ENCODE measurements around the gene NOTCH1. TPM values are rescaled to one million over a fixed set of nuclear protein-coding genes. Genes with fewer than 3 reads are reported as not detected.

The NOTCH1 gene
- total RNA-seq, 2 experiments from 2014 or later, result 17.6 to 17.9 TPM

- ChIA-PET POLR2A (no interaction called here), CTCF (ENCODE audit: unreplicated experiment) (no interaction called here)
- no peaks in the 10 kb centered on the region for H4K20me1 ChIP-seq (ENCODE audit: insufficient read depth, low read length)
- no peaks in the 10 kb centered on the region for H3K36me3 ChIP-seq (ENCODE audit: insufficient read depth, low read length)
- no peaks in the 10 kb centered on the region for H3K79me2 ChIP-seq (ENCODE audit: insufficient read depth, low read depth, low read length)
- no peak for TF ChIP-seq CTCF (conservative IDR thresholded peaks at IDR 0.05; ENCODE audit: low read length)
- TF ChIP-seq EZH2phosphoT487 (IDR thresholded peaks at IDR 0.05; ENCODE audit: borderline replicate concordance, low read depth, low read length), result no peak
- peaks cover 22% of the 10 kb centered on the region for H3K4me1 ChIP-seq (ENCODE audit: insufficient read depth, low read length, poor library complexity, severe bottlenecking)
- no TSS peak for BruUV-seq (replicated peaks)
- no peak overlapping the region for H3K4me2 ChIP-seq (ENCODE audit: low read length)
- no peak overlapping the region for H2AFZ ChIP-seq (ENCODE audit: low read length)
- no peaks in the 10 kb centered on the region for H3K9me2 ChIP-seq (ENCODE audit: insufficient read depth, low read length)
- intact Hi-C loops (cut with micrococcal nuclease; ENCODE audit: unreplicated experiment), result no loop called here
- peaks cover 10% of the 10 kb centered on the region for H3K9me3 ChIP-seq (ENCODE audit: low read length)
- DNase-seq (ENCODE audit: low spot score), result no peak
- H3K4me3 ChIP-seq (ENCODE audit: low read depth, low read length, poor library complexity, severe bottlenecking), result no peak overlapping the region
- no peak overlapping the region for H3K27ac ChIP-seq (ENCODE audit: low read depth, low read length, poor library complexity, severe bottlenecking)
These were observed 40.6 kb upstream of the NOTCH1 start for GRCh38 chr9:136586391-136586953.

GRCh38 chr9:136585531-136586120, 39.8 kb upstream of the NOTCH1 start:
- intact Hi-C loops (cut with micrococcal nuclease; ENCODE audit: unreplicated experiment), result no loop called here
- ChIA-PET POLR2A (no interaction called here), CTCF (ENCODE audit: unreplicated experiment) (no interaction called here)
- Histone ChIP-seq H3K4me2 (ENCODE audit: low read length) (no peak overlapping the region), H3K36me3 (ENCODE audit: insufficient read depth, low read length) (no peaks in the 10 kb centered on the region), H3K79me2 (ENCODE audit: insufficient read depth, low read depth, low read length) (no peaks in the 10 kb centered on the region), H2AFZ (ENCODE audit: low read length) (no peak overlapping the region), H3K27ac (ENCODE audit: low read depth, low read length, poor library complexity, severe bottlenecking) (no peak overlapping the region), H3K9me3 (ENCODE audit: low read length) (peaks cover 13% of the 10 kb centered on the region), H3K4me3 (ENCODE audit: low read depth, low read length, poor library complexity, severe bottlenecking) (no peak overlapping the region), H3K4me1 (ENCODE audit: insufficient read depth, low read length, poor library complexity, severe bottlenecking) (peaks cover 22% of the 10 kb centered on the region), H4K20me1 (ENCODE audit: insufficient read depth, low read length) (no peaks in the 10 kb centered on the region), H3K9me2 (ENCODE audit: insufficient read depth, low read length) (no peaks in the 10 kb centered on the region)
- DNase-seq (ENCODE audit: low spot score), result no peak
- no TSS peak for BruUV-seq (replicated peaks)
- TF ChIP-seq CTCF (conservative IDR thresholded peaks at IDR 0.05; ENCODE audit: low read length) (no peak), EZH2phosphoT487 (IDR thresholded peaks at IDR 0.05; ENCODE audit: borderline replicate concordance, low read depth, low read length) (no peak)

- H3K79me2 ChIP-seq (ENCODE audit: insufficient read depth, low read depth, low read length), result no peaks in the 10 kb centered on the region
- H2AFZ ChIP-seq (ENCODE audit: low read length), result no peak overlapping the region
- H3K9me2 ChIP-seq (ENCODE audit: insufficient read depth, low read length), result no peaks in the 10 kb centered on the region
- no peak for DNase-seq (ENCODE audit: low spot score)
- no peak overlapping the region for H3K4me3 ChIP-seq (ENCODE audit: low read depth, low read length, poor library complexity, severe bottlenecking)
- H4K20me1 ChIP-seq (ENCODE audit: insufficient read depth, low read length), result no peaks in the 10 kb centered on the region
- no TSS peak for BruUV-seq (replicated peaks)
- peaks cover 22% of the 10 kb centered on the region for H3K4me1 ChIP-seq (ENCODE audit: insufficient read depth, low read length, poor library complexity, severe bottlenecking)
- ChIA-PET CTCF (ENCODE audit: unreplicated experiment) (no interaction called here), POLR2A (no interaction called here)
- no peak for TF ChIP-seq EZH2phosphoT487 (IDR thresholded peaks at IDR 0.05; ENCODE audit: borderline replicate concordance, low read depth, low read length)
- no peak for TF ChIP-seq CTCF (conservative IDR thresholded peaks at IDR 0.05; ENCODE audit: low read length)
- no peaks in the 10 kb centered on the region for H3K36me3 ChIP-seq (ENCODE audit: insufficient read depth, low read length)
- intact Hi-C loops (cut with micrococcal nuclease; ENCODE audit: unreplicated experiment), result no loop called here
- H3K4me2 ChIP-seq (ENCODE audit: low read length), result no peak overlapping the region
- no peak overlapping the region for H3K27ac ChIP-seq (ENCODE audit: low read depth, low read length, poor library complexity, severe bottlenecking)
- peaks cover 13% of the 10 kb centered on the region for H3K9me3 ChIP-seq (ENCODE audit: low read length)
These were observed 39.1 kb upstream of the NOTCH1 start for GRCh38 chr9:136584934-136585333.
